HEK293 (cell line): ENCODE results near the gene SRMS.

Source experiments
- AEBP2 ChIP-seq: fragments of 450-650 bp; formaldehyde crosslinking; IDR thresholded peaks from 2 replicates; pipeline ENCODE4 v1.5.1; 2016; ENCODE audit warnings: missing biosample characterization, missing genetic modification characterization, borderline replicate concordance
- ELK4 ChIP-seq: IDR thresholded peaks from 2 replicates; pipeline ENCODE4 v1.6.1; 2011; ENCODE audit warnings: mild to moderate bottlenecking, low read depth, low read length, borderline replicate concordance
- GLIS1 ChIP-seq: fragments of 450-650 bp; formaldehyde crosslinking; IDR thresholded peaks from 2 replicates; pipeline ENCODE4 v1.5.1; 2016; ENCODE audit warnings: missing biosample characterization, missing genetic modification characterization
- PRDM4 ChIP-seq: fragments of 450-650 bp; formaldehyde crosslinking; IDR thresholded peaks from 2 replicates; pipeline ENCODE4 v1.5.1; 2017; ENCODE audit warnings: missing biosample characterization, missing genetic modification characterization
- SP7 ChIP-seq: fragments of 450-650 bp; formaldehyde crosslinking; IDR thresholded peaks from 2 replicates; pipeline ENCODE4 v1.5.1; 2016; ENCODE audit warnings: missing biosample characterization, missing genetic modification characterization
- YY2 ChIP-seq: fragments of 450-650 bp; formaldehyde crosslinking; IDR thresholded peaks from 2 replicates; pipeline ENCODE4 v1.5.1; 2016; ENCODE audit warnings: missing biosample characterization, missing genetic modification characterization
- ZBTB1 ChIP-seq: fragments of 450-650 bp; formaldehyde crosslinking; IDR thresholded peaks from 2 replicates; pipeline ENCODE4 v1.5.1; 2016; ENCODE audit warnings: missing biosample characterization, missing genetic modification characterization
- ZBTB10 ChIP-seq: fragments of 450-650 bp; formaldehyde crosslinking; IDR thresholded peaks from 2 replicates; pipeline ENCODE4 v1.5.1; 2016; ENCODE audit warnings: missing biosample characterization, missing genetic modification characterization
- ZBTB21 ChIP-seq: fragments of 450-650 bp; formaldehyde crosslinking; IDR thresholded peaks from 2 replicates; pipeline ENCODE4 v1.5.1; 2017; ENCODE audit warnings: missing biosample characterization, missing genetic modification characterization
- ZBTB44 ChIP-seq: fragments of 450-650 bp; IDR thresholded peaks from 2 replicates; pipeline ENCODE4 v1.5.1; 2018; ENCODE audit warnings: missing biosample characterization, mild to moderate bottlenecking, missing genetic modification characterization
- ZBTB49 ChIP-seq: fragments of 450-650 bp; formaldehyde crosslinking; IDR thresholded peaks from 2 replicates; pipeline ENCODE4 v1.5.1; 2016; ENCODE audit warnings: missing biosample characterization, missing genetic modification characterization, low read depth
- ZBTB6 ChIP-seq: fragments of 450-650 bp; formaldehyde crosslinking; IDR thresholded peaks from 2 replicates; pipeline ENCODE4 v1.5.1; 2017; ENCODE audit warnings: missing biosample characterization, missing genetic modification characterization
- ZFHX2 ChIP-seq: fragments of 450-650 bp; formaldehyde crosslinking; conservative IDR thresholded peaks from 2 replicates; pipeline ENCODE4 v1.5.1; 2016; ENCODE audit warnings: missing biosample characterization, missing genetic modification characterization
- ZNF16 ChIP-seq: fragments of 450-650 bp; formaldehyde crosslinking; IDR thresholded peaks from 2 replicates; pipeline ENCODE4 v1.5.1; 2016; ENCODE audit warnings: low read depth, missing biosample characterization, missing genetic modification characterization
- ZNF266 ChIP-seq: fragments of 450-650 bp; formaldehyde crosslinking; IDR thresholded peaks from 2 replicates; pipeline ENCODE4 v1.5.1; 2016; ENCODE audit warnings: missing biosample characterization, missing genetic modification characterization, low read depth
- ZNF280D ChIP-seq: fragments of 450-650 bp; formaldehyde crosslinking; IDR thresholded peaks from 2 replicates; pipeline ENCODE4 v1.5.1; 2016; ENCODE audit warnings: missing biosample characterization, missing genetic modification characterization
- ZNF335 ChIP-seq: fragments of 450-650 bp; formaldehyde crosslinking; conservative IDR thresholded peaks from 2 replicates; pipeline ENCODE4 v1.5.1; 2016; ENCODE audit warnings: missing biosample characterization, missing genetic modification characterization
- ZNF449 ChIP-seq: fragments of 450-650 bp; formaldehyde crosslinking; IDR thresholded peaks from 2 replicates; pipeline ENCODE4 v1.5.1; 2017; ENCODE audit warnings: missing biosample characterization, mild to moderate bottlenecking, missing genetic modification characterization, moderate library complexity
- ZNF530 ChIP-seq: fragments of 450-650 bp; formaldehyde crosslinking; IDR thresholded peaks from 2 replicates; pipeline ENCODE4 v1.5.1; 2016; ENCODE audit warnings: low read depth, missing biosample characterization, missing genetic modification characterization
- ZNF623 ChIP-seq: fragments of 450-650 bp; formaldehyde crosslinking; IDR thresholded peaks from 2 replicates; pipeline ENCODE4 v1.5.1; 2016; ENCODE audit warnings: missing biosample characterization, missing genetic modification characterization

Gene SRMS

GRCh38 chr20:63537525-63538203 is 9.9 kb downstream of the SRMS start (continued):
- no peak for TF ChIP-seq ZNF280D
- TF ChIP-seq GLIS1 (tag by site-specific recombination): peak; percentile 80
- TF ChIP-seq ZBTB21 (tag by site-specific recombination): no peak
- no peak for TF ChIP-seq ZBTB6 (tag by site-specific recombination)
- no peak for TF ChIP-seq ZBTB49
- TF ChIP-seq SP7 (tag by site-specific recombination): peak; percentile 86
- TF ChIP-seq ZBTB1: no peak
- TF ChIP-seq ZNF335: peak; percentile 100
- no peak for TF ChIP-seq ZNF16 (tag by site-specific recombination)
- no peak for TF ChIP-seq ZNF449
- peak; percentile 82 for TF ChIP-seq ZFHX2
- peak; percentile 56; the same call in 1 of the 2 replicates for TF ChIP-seq YY2 (tag by site-specific recombination)
- TF ChIP-seq ZNF623 (tag by site-specific recombination): 0 out of 2 replicates have a peak, but pooled peaks have one; percentile 20
- TF ChIP-seq ZBTB44: no peak
- TF ChIP-seq ZNF266: no peak
- TF ChIP-seq ZNF530 (tag by site-specific recombination): no peak
- TF ChIP-seq ZBTB10 (tag by site-specific recombination): peak; percentile 99
- peak; percentile 88 for TF ChIP-seq PRDM4 (tag by site-specific recombination)
- TF ChIP-seq ELK4: no peak
- no peak for TF ChIP-seq AEBP2 (tag by site-specific recombination)
